K562 (cell line): ENCODE measurements around the gene ATXN2L. TPM values are rescaled to one million over a fixed set of nuclear protein-coding genes. Genes with fewer than 3 reads are reported as not detected.

Experiments used
- BACH1 ChIP-seq: fragments of 200-800 bp; sonication (Bioruptor generic); IDR thresholded peaks from 2 replicates; pipeline ENCODE4 v1.6.1; 2016; ENCODE audit warnings: missing genetic modification characterization, missing compliant biosample characterization
- BRF2 ChIP-seq: IDR thresholded peaks from 3 replicates; pipeline ENCODE4 v1.6.1; 2011; ENCODE audit warnings: borderline replicate concordance, mild to moderate bottlenecking; ENCODE audit not compliant: insufficient read length, insufficient read depth
- CBFB ChIP-seq: sonication (generic); formaldehyde crosslinking; IDR thresholded peaks from 2 replicates; pipeline ENCODE4 v1.4.0; 2020; ENCODE audit warnings: mild to moderate bottlenecking, missing genetic modification reagents
- CEBPZ ChIP-seq: fragments of 150-350 bp; IDR thresholded peaks from 2 replicates; pipeline ENCODE4 v1.6.1; 2014; ENCODE audit warnings: low read depth, mild to moderate bottlenecking, low read length, borderline replicate concordance
- HOMEZ ChIP-seq: fragments of 250-450 bp; sonication (Bioruptor Pico); IDR thresholded peaks from 2 replicates; pipeline ENCODE4 v1.4.0; 2020; ENCODE audit warnings: mild to moderate bottlenecking, moderate library complexity
- KLF13 ChIP-seq: fragments of 450-650 bp; IDR thresholded peaks from 2 replicates; pipeline ENCODE4 v1.6.1; 2016; ENCODE audit warnings: missing genetic modification characterization, low read depth, mild to moderate bottlenecking, missing compliant biosample characterization, moderate library complexity, borderline replicate concordance
- NBN ChIP-seq: fragments of 450-650 bp; IDR thresholded peaks from 2 replicates; pipeline ENCODE4 v1.6.1; 2016; ENCODE audit warnings: low read depth, mild to moderate bottlenecking
- NFIC ChIP-seq: fragments of 450-650 bp; IDR thresholded peaks from 2 replicates; pipeline ENCODE4 v1.6.1; 2017; ENCODE audit warnings: mild to moderate bottlenecking, inconsistent platforms
- PHF8 ChIP-seq: fragments of 200-600 bp; sonication (generic); IDR thresholded peaks from 2 replicates; pipeline ENCODE4 v1.6.1; 2012; ENCODE audit warnings: mixed run types, mild to moderate bottlenecking, inconsistent platforms, low read length, moderate library complexity, borderline replicate concordance
- RCOR1 ChIP-seq, 2 experiments: IDR thresholded peaks; 2 replicates each; pipeline ENCODE4 v1.6.1; 2012; ENCODE audit warnings: low read depth in 2 of 2, low read length in 2 of 2, borderline replicate concordance in 1 of 2, improper control_type of control experiment in 1 of 2
- SETDB1 ChIP-seq: IDR thresholded peaks from one replicate; pipeline ENCODE4 v1.6.1; 2012; ENCODE audit warnings: low read length, control low read depth, inconsistent platforms
- SMARCA4 ChIP-seq: fragments of 450-650 bp; IDR thresholded peaks from 2 replicates; pipeline ENCODE4 v1.6.1; 2016
- SUPT5H ChIP-seq: fragments of 450-650 bp; IDR thresholded peaks from 2 replicates; pipeline ENCODE4 v1.6.1; 2016
- THAP12 ChIP-seq: fragments of 250-450 bp; sonication (Bioruptor Pico); IDR thresholded peaks from 2 replicates; pipeline ENCODE4 v1.9.0; 2021; ENCODE audit warnings: mild to moderate bottlenecking, inconsistent platforms
- ZBTB17 ChIP-seq: fragments of 450-650 bp; formaldehyde crosslinking; IDR thresholded peaks from 2 replicates; pipeline ENCODE4 v1.4.0; 2020; ENCODE audit warnings: mild to moderate bottlenecking
- ZBTB7A ChIP-seq: IDR thresholded peaks from 2 replicates; pipeline ENCODE4 v1.6.1; 2011; ENCODE audit warnings: low read depth, mild to moderate bottlenecking, low read length, moderate library complexity, borderline replicate concordance; ENCODE audit not compliant: control insufficient read depth
- ZFP36 ChIP-seq: fragments of 150-350 bp; IDR thresholded peaks from 2 replicates; pipeline ENCODE4 v1.6.1; 2018; ENCODE audit warnings: low read length, low read depth; ENCODE audit not compliant: partially characterized antibody
- ZNF134 ChIP-seq: fragments of 250-450 bp; sonication (Bioruptor Pico); conservative IDR thresholded peaks from 2 replicates; pipeline ENCODE4 v1.4.0; 2020
- ZNF280B ChIP-seq: fragments of 250-450 bp; sonication (Bioruptor Pico); IDR thresholded peaks from 2 replicates; pipeline ENCODE4 v1.5.1; 2021; ENCODE audit warnings: mild to moderate bottlenecking
- polyA plus RNA-seq, 8 experiments: library from polyadenylated mRNA; depleted of rRNA in 4 of 8; stranded (reverse) in 5 of 8; unstranded in 3 of 8; fragments of >200 nt; fragmentation: Nextera tagmentation in 2 of 8; fragmentation: Illumina TruSeq in 1 of 8; extraction: Ambion mirVana in 2 of 8; extraction: Trizol in 1 of 8; gene quantifications; 2 replicates each; pipeline versions ENCODE4 v1.2.1 to v1.2.3, GENCODE V29; 2011 to 2014; ENCODE audit warnings: inconsistent platforms in 1 of 8, missing spikeins in 1 of 8
- total RNA-seq, 7 experiments: library from RNA; depleted of rRNA in 6 of 7; stranded (reverse); fragments of >200 nt in 6 of 7; fragmentation: Illumina TruSeq in 2 of 7; extraction: Trizol in 2 of 7; gene quantifications; 2 replicates each; pipeline versions ENCODE4 v1.2.1 to v1.2.3, GENCODE V29; 2011 to 2021; ENCODE audit warnings: low replicate concordance in 1 of 7

The ATXN2L gene
- total and polyA plus RNA-seq, 9 of the 15 experiments (the other 6 are each of a cell fraction or from before 2014, with no cell fraction given) = 3.8 to 280 (median 37.2) TPM

- no peak for TF ChIP-seq ZNF280B (CRISPR knock-in tag)
- TF ChIP-seq NBN = no peak
- TF ChIP-seq ZBTB7A = 0 out of 2 replicates have a peak, but pooled peaks have one; percentile 47
- TF ChIP-seq SETDB1 = no peak
- TF ChIP-seq SMARCA4 = no peak
- no peak for TF ChIP-seq ZFP36
- TF ChIP-seq NFIC = peak; percentile 40
- 0 out of 2 replicates have a peak, but pooled peaks have one; percentile 65 for TF ChIP-seq SUPT5H
- no peak for TF ChIP-seq BACH1
- no peak for TF ChIP-seq KLF13
- no peak for TF ChIP-seq BRF2
- no peak for TF ChIP-seq THAP12 (CRISPR knock-in tag)
- TF ChIP-seq HOMEZ = no peak
- no peak for TF ChIP-seq RCOR1 (IDR thresholded peaks at IDR 0.05; ENCODE audit: borderline replicate concordance in 1 of 2, low read depth in 2 of 2, low read length in 2 of 2)
- TF ChIP-seq CBFB = no peak
- TF ChIP-seq ZNF134 = no peak
- TF ChIP-seq PHF8 = peak; percentile 76; the same call in 1 of the 2 replicates
- no peak for TF ChIP-seq CEBPZ
- no peak for TF ChIP-seq ZBTB17
These were observed 56.6 kb downstream of the ATXN2L start (continued) for GRCh38 chr16:28879261-28879840.
